Lower leg skin (tissue), 3 donors: ENCODE data around the gene CCDC92.

Experiments
- POLR2A ChIP-seq, 2 donors: fragments of 450-650 bp; IDR thresholded peaks; one replicate each; pipeline ENCODE4 v1.6.1; 2016 to 2017; ENCODE audit warnings: antibody characterized with exemption in 2 of 2, mild to moderate bottlenecking in 1 of 2, moderate library complexity in 1 of 2
- TF ChIP-seq, protein P1 (sequence below), 3 donors: fragments of 450-650 bp; IDR thresholded peaks; one replicate each; pipeline ENCODE4 v1.5.1; 2016; ENCODE audit warnings: antibody characterized with exemption in 3 of 3, mild to moderate bottlenecking in 3 of 3, moderate library complexity in 2 of 3

DNA sequence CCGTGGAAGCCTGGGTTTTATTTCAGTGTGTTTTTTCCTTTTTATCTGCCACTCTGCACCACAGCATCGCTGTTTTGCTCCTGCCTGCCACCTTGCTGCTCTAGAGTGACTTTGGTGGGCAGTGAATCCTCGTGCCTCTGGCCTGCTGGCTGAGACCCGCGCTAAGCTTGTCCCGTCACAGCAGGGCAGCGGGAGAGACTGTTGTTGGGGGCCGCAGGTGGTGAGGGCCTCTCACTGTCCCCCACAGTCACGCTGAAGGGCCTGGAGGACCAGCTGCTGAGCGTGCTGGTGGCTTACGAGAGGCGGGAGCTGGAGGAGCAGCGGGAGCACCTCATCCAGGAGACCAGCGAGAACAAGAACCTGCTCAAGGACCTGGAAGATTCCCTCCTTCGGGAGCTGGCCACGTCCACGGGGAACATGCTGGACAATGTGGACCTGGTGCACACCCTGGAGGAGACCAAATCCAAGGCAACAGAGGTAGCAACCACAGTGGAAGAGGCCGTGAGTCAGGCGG lies 55.2 kb downstream of the CCDC92 start:
- TF ChIP-seq, protein P1, sequence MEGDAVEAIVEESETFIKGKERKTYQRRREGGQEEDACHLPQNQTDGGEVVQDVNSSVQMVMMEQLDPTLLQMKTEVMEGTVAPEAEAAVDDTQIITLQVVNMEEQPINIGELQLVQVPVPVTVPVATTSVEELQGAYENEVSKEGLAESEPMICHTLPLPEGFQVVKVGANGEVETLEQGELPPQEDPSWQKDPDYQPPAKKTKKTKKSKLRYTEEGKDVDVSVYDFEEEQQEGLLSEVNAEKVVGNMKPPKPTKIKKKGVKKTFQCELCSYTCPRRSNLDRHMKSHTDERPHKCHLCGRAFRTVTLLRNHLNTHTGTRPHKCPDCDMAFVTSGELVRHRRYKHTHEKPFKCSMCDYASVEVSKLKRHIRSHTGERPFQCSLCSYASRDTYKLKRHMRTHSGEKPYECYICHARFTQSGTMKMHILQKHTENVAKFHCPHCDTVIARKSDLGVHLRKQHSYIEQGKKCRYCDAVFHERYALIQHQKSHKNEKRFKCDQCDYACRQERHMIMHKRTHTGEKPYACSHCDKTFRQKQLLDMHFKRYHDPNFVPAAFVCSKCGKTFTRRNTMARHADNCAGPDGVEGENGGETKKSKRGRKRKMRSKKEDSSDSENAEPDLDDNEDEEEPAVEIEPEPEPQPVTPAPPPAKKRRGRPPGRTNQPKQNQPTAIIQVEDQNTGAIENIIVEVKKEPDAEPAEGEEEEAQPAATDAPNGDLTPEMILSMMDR (IDR thresholded peaks at IDR 0.05), result no peak
- no peak for TF ChIP-seq POLR2A (IDR thresholded peaks at IDR 0.05)
